ENCODE measurements around the gene ADAMTSL4. TPM values are rescaled to one million over a fixed set of nuclear protein-coding genes. Genes with fewer than 3 reads are reported as not detected.
"Not testable (repeated sequence)": the region's sequence is repeated elsewhere in the genome, so short reads cannot be mapped to it uniquely, and the experiment has no call there.

Gene ADAMTSL4
- total RNA-seq, 1 donor from 2014 or later: 12.5 TPM

DNA sequence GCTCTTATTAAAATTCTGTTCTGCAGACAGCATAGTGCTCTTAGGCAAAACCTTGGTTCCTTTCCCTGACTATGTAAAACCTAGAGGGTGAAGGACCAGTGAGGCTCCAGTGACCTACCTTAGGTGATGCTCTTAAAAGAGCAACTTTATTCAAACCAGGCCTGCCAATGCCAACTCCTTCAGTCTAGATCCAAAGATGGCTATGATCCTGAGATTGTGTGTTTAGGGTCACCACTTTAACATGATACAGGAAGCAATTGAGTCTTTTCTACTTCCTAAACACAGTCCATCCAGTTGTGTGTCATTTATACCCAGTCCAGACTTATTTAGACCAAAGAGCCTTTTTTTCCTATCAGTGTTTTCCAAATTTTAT, 19.4 kb downstream of the ADAMTSL4 start:
- Mint-ChIP-seq H3K27ac (peak overlapping the region; percentile 93), H3K27me3 (no peaks in the 10 kb centered on the region), H3K4me1 (ENCODE audit: unreplicated experiment) (peaks cover 47% of the 10 kb centered on the region), H3K9me3 (no peaks in the 10 kb centered on the region), H3K36me3 (peaks cover 14% of the 10 kb centered on the region), H3K4me3 (peak overlapping the region; percentile 73)
- TF ChIP-seq, protein P1, sequence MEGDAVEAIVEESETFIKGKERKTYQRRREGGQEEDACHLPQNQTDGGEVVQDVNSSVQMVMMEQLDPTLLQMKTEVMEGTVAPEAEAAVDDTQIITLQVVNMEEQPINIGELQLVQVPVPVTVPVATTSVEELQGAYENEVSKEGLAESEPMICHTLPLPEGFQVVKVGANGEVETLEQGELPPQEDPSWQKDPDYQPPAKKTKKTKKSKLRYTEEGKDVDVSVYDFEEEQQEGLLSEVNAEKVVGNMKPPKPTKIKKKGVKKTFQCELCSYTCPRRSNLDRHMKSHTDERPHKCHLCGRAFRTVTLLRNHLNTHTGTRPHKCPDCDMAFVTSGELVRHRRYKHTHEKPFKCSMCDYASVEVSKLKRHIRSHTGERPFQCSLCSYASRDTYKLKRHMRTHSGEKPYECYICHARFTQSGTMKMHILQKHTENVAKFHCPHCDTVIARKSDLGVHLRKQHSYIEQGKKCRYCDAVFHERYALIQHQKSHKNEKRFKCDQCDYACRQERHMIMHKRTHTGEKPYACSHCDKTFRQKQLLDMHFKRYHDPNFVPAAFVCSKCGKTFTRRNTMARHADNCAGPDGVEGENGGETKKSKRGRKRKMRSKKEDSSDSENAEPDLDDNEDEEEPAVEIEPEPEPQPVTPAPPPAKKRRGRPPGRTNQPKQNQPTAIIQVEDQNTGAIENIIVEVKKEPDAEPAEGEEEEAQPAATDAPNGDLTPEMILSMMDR (conservative IDR thresholded peaks at IDR 0.05): no peak
- DNase-seq (ENCODE audit: extremely low spot score, unreplicated experiment): no peak

DNA sequence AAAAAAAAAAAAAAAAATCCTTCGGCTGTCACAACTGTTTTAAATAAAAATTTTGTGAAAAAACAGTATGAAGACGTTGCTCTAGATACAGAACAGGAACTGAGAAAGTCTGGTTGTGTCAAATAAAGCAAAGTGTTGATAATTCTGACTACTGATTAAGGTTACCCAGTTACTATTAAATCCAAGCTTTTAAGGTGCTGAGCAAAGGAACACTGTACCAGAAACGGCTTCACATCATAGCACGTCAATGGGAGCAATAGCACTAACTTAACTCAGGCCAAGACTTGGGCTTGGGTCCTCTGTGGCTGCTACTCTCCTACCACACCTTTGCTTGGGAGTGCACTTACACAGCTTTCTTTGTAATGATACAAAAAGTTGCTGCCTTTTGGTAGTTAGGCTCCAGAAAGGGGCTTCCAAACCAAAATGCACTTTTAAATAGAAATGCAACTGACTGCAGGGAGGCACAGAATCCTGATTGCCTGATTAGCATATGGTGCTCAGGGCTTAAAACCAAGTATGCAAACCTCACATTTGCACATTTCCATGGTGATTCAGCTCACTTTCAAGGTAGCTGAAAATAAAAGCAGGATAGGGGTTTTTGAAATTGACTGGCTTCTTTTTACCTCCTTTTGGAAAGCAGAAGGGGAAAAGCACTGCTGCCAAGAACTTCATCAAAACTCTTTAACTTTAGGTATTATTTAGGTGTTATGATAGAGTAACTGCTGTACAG, 23.9 kb downstream of the ADAMTSL4 start:
- no peak for DNase-seq (ENCODE audit: extremely low spot score, unreplicated experiment)
- Mint-ChIP-seq H3K9me3 (no peaks in the 10 kb centered on the region), H3K36me3 (peaks cover 48% of the 10 kb centered on the region), H3K27ac (peak overlapping the region; percentile 84), H3K4me1 (ENCODE audit: unreplicated experiment) (peaks cover 52% of the 10 kb centered on the region), H3K4me3 (peak overlapping the region; percentile 11), H3K27me3 (no peaks in the 10 kb centered on the region)
- TF ChIP-seq, protein P1 (conservative IDR thresholded peaks at IDR 0.05): no peak

DNA sequence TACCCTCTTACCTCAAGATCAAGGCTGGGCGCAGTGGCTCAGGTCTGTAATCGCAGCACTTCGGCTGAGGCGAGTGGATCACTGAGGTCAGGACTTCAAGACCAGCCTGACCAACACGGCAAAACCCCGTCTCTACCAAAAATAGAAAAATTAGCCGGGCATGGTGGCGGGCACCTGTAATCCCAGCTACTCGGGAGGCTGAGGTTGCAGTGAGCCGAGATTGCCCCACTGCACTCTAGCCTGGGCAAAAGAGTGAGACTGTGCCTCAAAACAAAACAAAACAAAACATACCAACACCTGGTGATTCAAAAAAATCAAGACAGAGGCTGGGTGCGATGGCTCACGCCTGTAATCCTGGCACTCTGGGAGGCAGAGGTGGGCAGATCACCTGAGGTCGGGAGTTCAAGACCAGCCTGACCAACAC, 24.5 kb downstream of the ADAMTSL4 start:
- H3K9me3 Mint-ChIP-seq; DNase-seq (ENCODE audit: extremely low spot score, unreplicated experiment); H3K27me3 Mint-ChIP-seq: not testable (repeated sequence)
- Mint-ChIP-seq H3K4me3 (peak overlapping the region; percentile 47), H3K27ac (peak overlapping the region; percentile 84), H3K36me3 (peaks cover 54% of the 10 kb centered on the region), H3K4me1 (ENCODE audit: unreplicated experiment) (peaks cover 46% of the 10 kb centered on the region)

DNA sequence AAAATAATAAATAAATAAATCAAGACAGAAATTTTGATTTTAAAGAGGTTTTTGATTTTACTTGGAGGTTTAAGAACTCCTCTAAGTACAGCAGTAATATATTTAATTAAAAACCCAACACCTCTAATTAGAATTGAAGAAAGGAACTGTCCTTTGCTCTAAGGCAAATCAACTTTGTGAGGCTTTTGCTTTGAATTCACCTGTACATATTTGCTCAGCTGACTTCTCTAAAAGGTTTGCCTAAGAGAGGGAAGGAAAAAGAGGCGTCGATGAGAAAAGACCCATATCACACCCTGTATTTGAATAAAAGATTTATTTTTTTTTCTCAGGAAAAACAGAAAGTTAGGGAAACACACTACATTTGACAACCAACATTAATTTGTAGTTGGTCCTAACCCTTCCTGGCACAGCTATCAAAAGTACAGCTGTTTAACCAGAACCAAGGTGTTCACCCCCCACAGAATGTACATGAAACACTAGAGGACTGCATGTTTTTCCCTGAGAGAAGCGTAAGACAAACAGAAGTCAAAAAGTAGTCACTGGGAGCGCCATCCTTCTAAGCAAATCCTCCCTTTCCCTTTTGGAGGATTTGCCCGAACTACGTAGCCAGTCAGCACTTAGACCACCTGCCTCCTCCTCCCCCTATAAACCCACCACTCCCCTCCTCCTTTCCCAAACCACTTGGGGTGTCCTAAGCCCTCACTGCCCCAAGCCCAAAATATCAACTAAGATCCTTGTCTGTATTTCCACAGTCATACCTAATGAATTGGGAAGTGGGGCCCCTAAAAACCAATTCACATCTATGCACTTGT, 25.3 kb downstream of the ADAMTSL4 start:
- Mint-ChIP-seq H3K36me3 (peaks cover 55% of the 10 kb centered on the region), H3K4me1 (ENCODE audit: unreplicated experiment) (peaks cover 42% of the 10 kb centered on the region)
- no peak for DNase-seq (ENCODE audit: extremely low spot score, unreplicated experiment)

DNA sequence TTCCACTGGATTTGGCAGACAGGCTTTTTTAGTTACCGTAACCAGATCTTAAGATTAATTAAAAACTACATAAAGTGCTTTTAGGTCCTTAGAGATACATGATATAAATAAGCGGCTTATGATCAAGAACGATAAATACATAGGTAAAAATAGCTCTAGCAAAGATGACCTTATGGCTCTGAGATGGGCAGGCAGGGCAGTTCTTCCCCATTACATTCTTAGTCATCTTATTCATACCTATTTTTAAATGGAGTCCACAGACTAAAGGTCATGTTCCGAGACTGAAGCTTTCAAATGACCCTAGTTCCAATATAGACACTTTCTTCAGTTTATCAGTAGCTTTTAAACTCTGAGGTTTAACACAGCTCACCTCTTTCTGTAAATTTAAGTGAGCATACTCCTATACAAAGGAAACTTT, 25.9 kb downstream of the ADAMTSL4 start:
- Mint-ChIP-seq H3K36me3 (peaks cover 55% of the 10 kb centered on the region), H3K4me1 (ENCODE audit: unreplicated experiment) (peaks cover 36% of the 10 kb centered on the region), H3K4me3 (peak overlapping the region; percentile 94), H3K9me3 (no peaks in the 10 kb centered on the region), H3K27ac (peak overlapping the region; percentile 84), H3K27me3 (no peaks in the 10 kb centered on the region)
- no peak for DNase-seq (ENCODE audit: extremely low spot score, unreplicated experiment)
- TF ChIP-seq, protein P1 (conservative IDR thresholded peaks at IDR 0.05): no peak

More for the DNA sequence above, 25.3 kb downstream of the ADAMTSL4 start:
- no peaks in the 10 kb centered on the region for H3K9me3 Mint-ChIP-seq
- peak overlapping the region; percentile 94 for H3K4me3 Mint-ChIP-seq
- peak overlapping the region; percentile 84 for H3K27ac Mint-ChIP-seq
- no peaks in the 10 kb centered on the region for H3K27me3 Mint-ChIP-seq
- TF ChIP-seq, protein P1 (conservative IDR thresholded peaks at IDR 0.05): no peak
